Activated CD8-positive, alpha-beta memory T cell treated with anti-CD3 and anti-CD28 coated beads, Interleukin-2, amount 50 U/mL, for 4 hours (primary cell): ENCODE measurements around the gene PDXK.
"Not testable (repeated sequence)": the region's sequence is repeated elsewhere in the genome, so short reads cannot be mapped to it uniquely, and the experiment has no call there.

Source experiments
- DNase-seq: peaks from one replicate; pipeline ENCODE4 v3.0.0-alpha.2; 2020

Gene PDXK

GRCh38 chr21:43718872-43719747, at the start of gene PDXK:
Gene PDXK, plus strand, starts transcription at chr21:43719129. Its CDS starts 166 bp downstream, at chr21:43719295.
- DNase-seq = peak; percentile 74

DNA sequence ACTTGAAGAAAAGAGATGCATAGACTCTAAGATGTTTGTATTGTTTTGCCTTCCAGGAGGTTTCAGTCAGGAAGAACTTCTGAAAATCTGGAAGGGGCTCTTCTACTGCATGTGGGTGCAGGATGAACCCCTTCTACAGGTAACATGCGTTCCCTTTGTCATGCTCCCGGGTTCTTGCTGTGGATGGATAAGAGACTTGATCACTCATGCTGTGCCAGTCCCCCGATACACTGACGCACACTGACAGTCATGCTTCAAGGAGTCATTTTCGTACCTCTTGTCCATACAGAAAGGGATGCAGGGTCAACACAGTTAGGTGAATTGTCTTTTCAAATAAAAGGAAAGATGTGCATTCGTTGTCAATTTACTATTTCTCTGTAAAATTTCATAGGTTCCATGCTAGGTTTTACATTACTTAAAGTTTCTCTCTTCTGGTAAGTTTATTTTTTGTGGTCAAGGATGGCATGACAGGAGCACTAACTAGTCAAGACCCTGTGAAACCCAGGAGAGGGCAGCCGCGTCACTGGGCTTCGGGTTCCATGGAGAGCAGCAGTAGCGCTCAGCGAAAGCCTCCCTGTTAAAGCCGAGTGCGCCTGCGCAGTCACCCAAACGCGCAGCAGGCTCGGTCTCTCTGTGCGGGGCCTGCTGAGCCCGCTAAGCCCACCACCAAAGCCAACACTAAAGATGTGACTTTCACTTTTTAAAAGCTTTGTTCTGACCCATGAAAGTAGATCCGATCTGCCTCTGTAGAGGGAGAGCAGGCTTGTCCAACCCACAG, 48.9 kb upstream of the PDXK start:
- DNase-seq = no peak

DNA sequence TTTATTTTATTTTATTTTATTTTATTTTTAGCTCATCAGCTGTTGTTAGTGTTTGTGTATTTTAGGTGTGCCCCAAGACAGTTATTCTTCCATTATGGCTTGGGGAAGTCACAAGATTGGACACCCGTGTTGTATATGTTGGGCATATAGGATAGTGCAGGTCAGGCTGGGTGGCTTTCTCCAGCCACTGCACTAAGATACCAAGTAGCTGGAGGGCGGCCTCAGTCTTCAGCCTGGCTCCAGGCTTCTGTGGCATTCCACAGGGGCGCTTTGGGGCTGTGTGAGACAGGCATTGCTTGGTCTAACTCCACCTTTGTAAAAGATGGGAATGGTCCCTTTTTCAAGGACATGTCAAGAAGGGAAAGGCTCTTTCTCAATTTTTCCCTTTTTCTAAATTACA, 43.1 kb upstream of the PDXK start:
- DNase-seq = no peak

GRCh38 chr21:43676391-43676790, 42.5 kb upstream of the PDXK start:
- DNase-seq = no peak

DNA sequence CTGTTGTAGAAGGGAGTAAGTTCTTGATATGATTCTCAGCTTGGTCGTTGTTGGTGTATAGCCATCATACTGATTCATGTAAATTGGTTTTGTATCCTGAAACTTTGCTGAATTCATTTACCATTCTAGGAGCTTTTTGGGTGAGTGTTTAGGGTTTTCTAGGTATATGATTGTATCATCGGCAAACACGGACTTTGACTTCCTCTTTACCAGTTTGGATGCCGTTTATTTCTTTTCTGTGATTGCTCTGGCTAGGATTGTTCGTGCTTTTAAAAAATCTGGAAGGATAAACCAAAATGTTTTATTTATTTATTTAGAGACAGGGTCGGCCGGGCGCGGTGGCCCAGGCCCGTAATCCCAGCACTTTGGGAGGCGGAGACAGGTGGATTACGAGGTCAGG, 39.0 kb upstream of the PDXK start:
- DNase-seq = no peak

- not testable (repeated sequence) for DNase-seq
Measured at GRCh38 chr21:43680421-43680820, 38.5 kb upstream of the PDXK start.

DNA sequence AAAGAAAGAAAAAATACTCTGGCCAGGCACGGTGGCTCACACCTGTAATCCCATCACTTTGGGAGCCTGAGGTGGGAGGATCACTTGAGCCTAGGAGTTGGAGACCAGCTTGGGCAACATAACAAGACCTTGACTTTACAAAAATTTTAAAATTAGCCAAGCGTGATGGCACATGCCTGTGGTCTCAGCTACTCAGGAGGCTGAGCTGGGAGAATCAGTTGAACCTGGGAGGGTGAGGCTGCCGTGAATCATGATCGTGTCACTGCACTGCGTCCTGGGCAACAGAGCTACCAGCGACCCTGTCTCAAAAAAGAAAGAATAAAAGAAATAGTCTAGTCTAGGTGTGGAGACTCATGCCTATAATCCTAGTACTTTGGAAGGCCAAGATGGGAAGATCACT, 37.3 kb upstream of the PDXK start:
- no peak for DNase-seq

DNA sequence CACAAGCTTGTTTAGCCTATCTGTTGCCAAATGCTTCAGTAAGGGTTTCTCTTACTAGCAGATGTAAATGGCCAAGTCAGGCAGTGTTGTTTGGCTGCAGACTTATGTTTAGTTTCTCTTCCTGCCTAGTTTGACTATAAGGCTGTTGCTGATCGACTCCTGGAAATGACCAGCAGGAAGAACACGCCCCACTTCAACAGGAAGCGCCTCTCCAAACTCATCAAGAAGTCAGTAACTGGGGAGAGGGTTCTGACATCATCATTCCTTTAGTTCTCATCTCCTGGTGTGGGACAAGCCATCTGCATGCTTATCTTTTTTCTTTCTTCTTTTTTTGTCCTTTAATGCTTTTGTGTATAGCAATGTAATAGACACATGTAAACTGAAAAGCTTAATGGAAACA, 34.5 kb upstream of the PDXK start:
- no peak for DNase-seq

GRCh38 chr21:43686811-43687565, 31.9 kb upstream of the PDXK start:
- DNase-seq = no peak

- DNase-seq = no peak
Measured at GRCh38 chr21:43687566-43688399, 31.1 kb upstream of the PDXK start.

DNA sequence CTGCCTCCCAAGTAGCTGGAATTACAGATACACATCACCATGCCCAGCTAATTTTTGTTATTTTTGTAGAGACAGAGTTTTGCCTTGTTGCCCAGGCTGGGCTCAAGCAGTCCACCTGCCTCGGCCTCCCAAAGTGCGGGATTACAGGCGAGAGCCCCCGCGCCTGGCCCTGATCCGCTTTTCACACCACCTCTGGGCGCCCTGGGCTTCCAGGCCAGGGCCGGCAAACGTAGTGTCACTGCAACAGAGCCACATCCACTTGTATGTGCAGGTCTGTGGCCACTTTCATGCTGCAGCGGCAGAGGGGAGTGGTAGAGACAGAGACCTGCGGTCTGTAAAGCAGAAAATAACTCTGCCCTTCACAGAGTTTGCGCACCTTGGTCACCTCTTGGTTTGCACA, 30.0 kb upstream of the PDXK start:
- no peak for DNase-seq

DNA sequence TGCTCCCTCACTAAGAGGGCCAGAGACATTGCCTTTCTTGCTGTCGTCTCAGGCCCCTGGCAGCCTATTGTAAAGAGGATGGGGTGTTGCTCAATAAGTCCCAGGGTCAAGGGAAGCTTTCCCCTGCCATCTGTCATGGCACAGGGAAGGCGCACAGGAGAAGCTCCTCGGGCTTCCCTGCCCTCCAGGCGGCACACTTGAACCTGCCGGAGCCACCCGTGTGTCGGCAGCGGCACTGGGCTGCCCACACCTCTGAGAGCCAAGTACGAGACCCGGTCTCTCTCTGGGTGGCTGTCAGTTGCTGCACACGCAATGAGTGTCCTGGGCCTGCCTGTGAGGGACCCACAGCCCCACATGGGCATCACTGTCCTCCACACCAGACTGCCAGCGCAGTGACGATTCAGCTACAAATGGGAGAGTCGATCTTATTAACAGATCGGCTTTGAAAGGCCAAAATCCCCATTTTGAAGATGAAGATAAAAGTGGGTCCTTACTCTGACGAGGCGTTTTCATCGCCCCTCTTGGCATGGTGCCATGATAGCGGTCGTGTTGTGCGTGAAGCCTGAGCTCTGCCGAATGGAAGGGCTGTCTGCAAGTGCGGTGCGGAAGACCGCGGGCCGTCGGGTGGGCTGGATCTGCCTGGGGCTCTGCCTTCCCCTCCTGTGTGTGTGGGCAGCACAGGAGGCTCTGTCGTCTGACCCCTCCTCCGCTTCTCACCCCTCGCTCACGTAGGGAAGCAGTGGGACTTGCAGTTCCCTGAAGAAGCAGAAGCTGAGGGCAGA, 29.2 kb upstream of the PDXK start:
- DNase-seq = no peak

DNA sequence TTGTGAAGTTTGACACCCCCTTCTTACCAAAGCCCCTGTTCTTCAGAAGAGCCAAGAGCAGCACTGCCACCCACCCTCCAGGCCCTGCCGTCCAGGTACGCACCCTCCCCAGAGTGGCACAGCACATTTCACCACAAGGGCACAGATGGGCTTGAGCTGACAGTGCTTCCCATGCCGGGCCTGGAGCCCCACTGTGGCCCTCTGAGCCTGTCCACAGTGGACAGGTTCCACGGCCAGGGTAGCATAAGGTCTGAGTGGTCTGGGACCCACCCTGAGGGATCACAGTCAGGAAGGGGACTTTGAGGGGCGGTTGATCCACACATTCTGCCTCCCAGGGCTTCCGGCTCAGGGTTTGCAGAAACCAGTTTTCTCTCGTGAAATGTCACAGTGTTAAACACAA, 28.6 kb upstream of the PDXK start:
- no peak for DNase-seq

DNA sequence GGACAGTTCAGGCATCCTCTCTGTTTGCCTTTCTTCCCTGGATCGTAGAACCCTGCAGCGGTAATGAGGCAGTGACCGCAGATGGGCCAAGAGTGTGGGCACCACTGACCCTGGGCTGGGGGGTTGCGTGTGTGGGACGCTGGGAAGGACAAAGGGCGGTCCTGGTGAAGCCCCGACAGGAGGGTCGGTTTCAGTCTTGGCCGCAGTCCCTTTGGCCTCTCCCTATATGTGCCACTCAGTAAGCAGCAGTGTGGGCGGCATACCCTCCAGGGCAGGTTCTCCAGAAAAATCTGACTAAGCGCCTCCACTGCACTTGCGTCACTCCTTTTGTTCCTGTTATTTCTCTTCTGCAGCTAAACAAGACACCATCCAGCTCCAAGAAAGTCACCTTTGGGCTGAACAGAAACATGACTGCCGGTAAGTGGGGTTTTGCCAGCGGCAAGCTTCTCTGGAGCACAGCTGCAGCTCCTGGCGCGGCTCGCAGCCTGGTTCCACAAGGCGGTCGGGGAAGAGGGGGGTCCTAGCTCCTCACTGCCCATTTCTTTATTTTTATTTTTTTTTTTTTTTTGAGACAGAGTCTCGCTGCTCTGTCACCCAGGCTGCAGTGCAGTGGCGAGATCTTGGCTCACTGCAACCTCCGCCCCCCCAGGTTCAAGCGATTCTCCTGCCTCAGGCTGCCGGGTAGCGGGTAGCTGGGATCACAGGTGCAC, 27.7 kb upstream of the PDXK start:
- no peak for DNase-seq

DNA sequence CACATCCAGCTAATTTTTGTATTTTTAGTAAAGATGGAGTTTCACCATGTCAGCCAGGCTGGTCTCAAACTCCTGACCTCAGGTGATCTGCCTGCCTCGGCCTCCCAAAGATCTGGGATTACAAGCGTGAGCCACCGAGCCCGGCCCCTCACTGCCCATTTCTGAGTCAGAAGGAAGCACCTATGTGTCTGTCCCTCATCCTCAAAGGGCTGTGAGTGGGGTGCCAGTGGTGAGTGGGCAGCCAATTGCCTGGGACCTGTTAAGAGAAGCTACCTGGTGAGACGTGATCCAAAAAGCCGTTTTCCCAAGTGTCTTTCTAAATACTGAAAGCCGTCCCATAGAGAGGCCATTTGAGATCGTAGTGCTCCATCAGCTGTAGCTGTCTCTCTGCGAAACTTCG, 27.1 kb upstream of the PDXK start:
- DNase-seq = no peak

DNA sequence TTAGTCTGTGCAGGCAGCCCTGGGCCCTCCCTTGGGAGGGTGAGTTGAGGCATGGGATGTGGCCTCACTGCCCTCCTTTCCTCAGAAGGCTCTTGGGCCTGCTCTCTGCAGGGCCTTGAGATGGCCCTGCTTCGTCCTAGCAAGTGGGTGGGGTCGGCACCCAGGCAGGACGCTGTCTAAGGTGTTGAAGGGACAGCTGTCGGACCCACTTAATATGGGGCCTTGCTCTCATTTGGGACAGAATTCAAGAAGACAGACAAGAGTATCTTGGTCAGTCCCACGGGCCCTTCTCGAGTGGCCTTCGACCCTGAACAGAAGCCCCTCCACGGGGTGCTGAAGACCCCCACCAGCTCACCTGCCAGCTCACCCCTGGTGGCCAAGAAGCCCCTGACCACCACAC, 26.0 kb upstream of the PDXK start:
- DNase-seq = no peak

GRCh38 chr21:43693981-43694380, 24.9 kb upstream of the PDXK start:
- no peak for DNase-seq

DNA sequence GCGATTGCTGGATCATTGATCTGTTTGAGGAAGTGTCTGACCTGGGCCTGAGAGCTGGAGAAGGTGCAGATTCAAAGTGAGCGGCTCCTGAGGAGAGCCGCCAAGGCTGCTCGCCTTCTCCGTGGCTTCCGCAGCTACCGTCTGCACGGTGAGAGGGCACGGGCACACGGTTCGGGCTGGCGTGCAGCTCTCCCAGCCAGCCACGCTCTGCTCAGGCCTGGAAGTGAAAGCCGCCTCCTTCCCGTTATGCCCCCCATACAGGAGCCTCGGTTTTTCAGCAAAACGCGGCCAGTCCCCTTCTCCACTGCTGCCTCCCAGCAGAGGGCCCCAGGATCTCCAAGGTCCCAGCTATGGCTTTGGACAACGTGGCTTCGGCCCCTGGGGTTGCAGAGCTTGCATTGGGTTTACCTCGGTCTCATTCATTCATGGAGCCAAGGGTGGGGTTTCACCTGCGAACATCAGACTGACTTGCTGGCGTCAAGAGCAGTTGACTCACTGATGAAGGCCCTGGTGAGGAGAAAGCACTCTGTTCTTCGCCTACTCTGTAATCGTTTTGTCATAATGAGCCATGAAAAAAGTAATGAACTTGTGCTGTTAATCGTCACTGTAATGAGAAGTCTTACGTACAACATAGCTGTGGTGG, 24.4 kb upstream of the PDXK start:
- DNase-seq = no peak

DNA sequence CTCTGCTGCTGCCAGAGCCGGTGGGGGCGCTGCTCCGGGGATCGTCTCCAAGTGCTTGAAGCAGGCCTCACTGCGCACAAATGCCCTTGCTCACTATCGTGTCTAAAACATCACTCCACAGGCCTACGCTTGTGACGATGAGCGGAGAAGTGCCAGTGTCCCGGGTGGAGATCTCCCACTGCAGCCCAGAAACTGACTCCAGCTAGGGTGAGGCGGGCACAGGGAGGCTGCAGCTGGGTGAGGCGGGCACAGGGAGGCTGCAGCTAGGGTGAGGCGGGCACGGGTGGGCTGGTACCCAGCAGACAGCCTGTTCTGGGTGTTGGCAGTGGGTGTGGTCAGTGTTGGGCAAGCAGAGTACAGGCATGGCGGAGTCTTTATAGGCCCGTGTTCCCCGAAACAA, 22.7 kb upstream of the PDXK start:
- DNase-seq = no peak
